Keratinocyte (primary cell): ENCODE results near the gene SQOR.

ENCODE experiments used
- CTCF ChIP-seq, 3 experiments: IDR thresholded peaks in 1 of 3; conservative IDR thresholded peaks in 1 of 3; optimal IDR thresholded peaks in 1 of 3; 2 replicates in 2 of 3; 3 replicates in 1 of 3; pipeline versions ENCODE3 to v1.5.1; 2011; ENCODE audit warnings: low read length in 3 of 3, mild to moderate bottlenecking in 3 of 3, moderate library complexity in 2 of 3, control low read depth in 1 of 3, inconsistent platforms in 1 of 3; ENCODE audit not compliant: insufficient read depth in 2 of 3; ENCODE audit errors: extremely low read depth in 1 of 3
- EZH2 ChIP-seq: IDR thresholded peaks from one replicate; pipeline ENCODE4 v1.6.1; 2012; ENCODE audit warnings: inconsistent platforms, mild to moderate bottlenecking, low read length, moderate library complexity

GRCh38 chr15:45731343-45731742 is 96.5 kb downstream of the SQOR start:
- no peak for TF ChIP-seq CTCF (optimal IDR thresholded peaks at IDR 0.05 in 1 of 3, IDR thresholded peaks at IDR 0.05 in 1 of 3, conservative IDR thresholded peaks at IDR 0.05 in 1 of 3; ENCODE audit: extremely low read depth in 1 of 3, insufficient read depth in 2 of 3, low read length in 3 of 3)
- no peak for TF ChIP-seq EZH2
